ENCODE measurements around the gene KRT83. TPM values are rescaled to one million over a fixed set of nuclear protein-coding genes. Genes with fewer than 3 reads are reported as not detected.
"Not testable (repeated sequence)": the region's sequence is repeated elsewhere in the genome, so short reads cannot be mapped to it uniquely, and the experiment has no call there.

The KRT83 gene
- total RNA-seq, 4 donors from 2014 or later = 10.3 to 97.1 (median 33.9) TPM; not detected in 1

- Histone ChIP-seq H3K4me1 (no peaks in the 10 kb centered on the region), H3K27me3 (peaks cover 15% of the 10 kb centered on the region), H3K27ac (no peak overlapping the region), H3K4me3 (no peak overlapping the region), H3K9me3 (no peaks in the 10 kb centered on the region), H3K36me3 (no peaks in the 10 kb centered on the region)
- WGBS = 92% methylated on average over 1 of the region's 1 CpG
- TF ChIP-seq POLR2A (IDR thresholded peaks at IDR 0.05) (no peak), EP300 (IDR thresholded peaks at IDR 0.05) (no peak), CTCF (IDR thresholded peaks at IDR 0.05) (no peak), POLR2AphosphoS5 (IDR thresholded peaks at IDR 0.05) (no peak)
- peak in 1 of 2 donors; percentile 11 for DNase-seq (ENCODE audit: low spot score in 2 of 2)
Measured at GRCh38 chr12:52293926-52294325, 27.3 kb downstream of the KRT83 start.

GRCh38 chr12:52291267-52291935 lies 29.8 kb downstream of the KRT83 start, which contains the start of gene KRT81:
KRT81 (minus strand) TSS chr12:52291534; CDS start chr12:52291465, 69 bp downstream.
- TF ChIP-seq EP300 (IDR thresholded peaks at IDR 0.05) (no peak), POLR2AphosphoS5 (IDR thresholded peaks at IDR 0.05) (no peak), CTCF (IDR thresholded peaks at IDR 0.05) (no peak)
- WGBS = 66% methylated on average over 5 of the region's 32 CpGs
- H3K27me3 ChIP-seq = peaks cover 15% of the 10 kb centered on the region
- no peaks in the 10 kb centered on the region for H3K9me3 ChIP-seq
- H3K4me1 ChIP-seq = no peaks in the 10 kb centered on the region
- peak; percentile 21 to 34 for DNase-seq (ENCODE audit: low spot score in 2 of 2)
- H3K4me3 ChIP-seq = no peak within 1 kb of the TSS
- H3K36me3 ChIP-seq = no peaks in the 10 kb centered on the region
- no peak within 1 kb of the TSS for H3K27ac ChIP-seq

GRCh38 chr12:52290483-52291134 lies 30.6 kb downstream of the KRT83 start:
- H3K4me1 ChIP-seq; H3K4me3 ChIP-seq; DNase-seq (ENCODE audit: low spot score in 2 of 2); H3K27ac ChIP-seq; H3K36me3 ChIP-seq; H3K9me3 ChIP-seq: not testable (repeated sequence)
- peaks cover 15% of the 10 kb centered on the region for H3K27me3 ChIP-seq
- no CpG with 5 or more reads among the region's 5 CpGs for WGBS

GRCh38 chr12:52287816-52288805 lies 33.1 kb downstream of the KRT83 start:
- H3K27ac ChIP-seq, H3K36me3 ChIP-seq, H3K27me3 ChIP-seq, H3K4me3 ChIP-seq, H3K9me3 ChIP-seq, H3K4me1 ChIP-seq: not testable (repeated sequence)
- DNase-seq (ENCODE audit: low spot score in 2 of 2) = peak; percentile 41 to 61
- WGBS = 91% methylated on average over 13 of the region's 17 CpGs

GRCh38 chr12:52286857-52287785 lies 34.1 kb downstream of the KRT83 start:
- H3K36me3 ChIP-seq, H3K4me1 ChIP-seq, H3K27me3 ChIP-seq, H3K9me3 ChIP-seq, H3K4me3 ChIP-seq, H3K27ac ChIP-seq: not testable (repeated sequence)
- peak; percentile 39 to 57 for DNase-seq (ENCODE audit: low spot score in 2 of 2)
- 89% methylated on average over 10 of the region's 21 CpGs for WGBS

GRCh38 chr12:52285851-52286530 lies 35.2 kb downstream of the KRT83 start:
- Histone ChIP-seq H3K36me3 (no peaks in the 10 kb centered on the region), H3K4me1 (peaks cover 8% of the 10 kb centered on the region), H3K27me3 (no peaks in the 10 kb centered on the region), H3K4me3 (no peak overlapping the region), H3K27ac (no peak overlapping the region), H3K9me3 (no peaks in the 10 kb centered on the region)
- no peak for TF ChIP-seq CTCF (IDR thresholded peaks at IDR 0.05)
- TF ChIP-seq EP300 (IDR thresholded peaks at IDR 0.05) = no peak
- no peak for TF ChIP-seq POLR2AphosphoS5 (IDR thresholded peaks at IDR 0.05)
- no peak for TF ChIP-seq POLR2A (IDR thresholded peaks at IDR 0.05)
- DNase-seq (ENCODE audit: low spot score in 2 of 2) = peak; percentile 54 to 77
- WGBS = 83% methylated on average over 13 of the region's 24 CpGs

All from suprapubic skin (tissue), 4 donors.